Duodenal mucosa (tissue), 2 donors: Measurements from ENCODE around the gene MYL7.

Source experiments
- H3K27ac ChIP-seq: one replicate; pipeline ENCODE4 v1.7.0; 2013; ENCODE audit warnings: low read depth, low read length
- H3K27me3 ChIP-seq, 2 donors: one replicate each; pipeline ENCODE4 v1.7.0; 2013; ENCODE audit warnings: low read length in 2 of 2, control low read depth in 1 of 2; ENCODE audit not compliant: insufficient read depth in 2 of 2, control insufficient read depth in 1 of 2
- H3K36me3 ChIP-seq, 2 donors: one replicate each; pipeline ENCODE4 v1.7.0; 2013; ENCODE audit warnings: low read length in 2 of 2, control low read depth in 1 of 2; ENCODE audit not compliant: insufficient read depth in 2 of 2, control insufficient read depth in 1 of 2
- H3K4me1 ChIP-seq, 2 donors: one replicate each; pipeline ENCODE4 v1.7.0; 2013; ENCODE audit warnings: low read length in 2 of 2, control low read depth in 1 of 2; ENCODE audit not compliant: insufficient read depth in 2 of 2, control insufficient read depth in 1 of 2
- H3K4me3 ChIP-seq, 2 donors: one replicate each; pipeline ENCODE4 v1.7.0; 2013; ENCODE audit warnings: low read length in 2 of 2, low read depth in 1 of 2
- H3K9ac ChIP-seq, 2 donors: one replicate each; pipeline ENCODE4 v1.7.0; 2013; ENCODE audit warnings: low read length in 2 of 2, low read depth in 1 of 2
- H3K9me3 ChIP-seq, 2 donors: one replicate each; pipeline ENCODE4 v1.7.0; 2013; ENCODE audit warnings: low read length in 2 of 2, control low read depth in 1 of 2; ENCODE audit not compliant: control insufficient read depth in 1 of 2

MYL7 gene

GRCh38 chr7:44099669-44100068, 41.5 kb downstream of the MYL7 start:
- Histone ChIP-seq H3K4me1 (peaks cover 3 to 6% of the 10 kb centered on the region in 2 donors), H3K9ac (no peak overlapping the region), H3K27me3 (peaks cover 8 to 12% of the 10 kb centered on the region in 2 donors), H3K27ac (no peak overlapping the region), H3K4me3 (no peak overlapping the region), H3K36me3 (no peaks in the 10 kb centered on the region), H3K9me3 (no peaks in the 10 kb centered on the region)

- no peak overlapping the region for H3K4me3 ChIP-seq
- H3K9ac ChIP-seq: no peak overlapping the region
- no peaks in the 10 kb centered on the region for H3K9me3 ChIP-seq
- peaks cover 3 to 6% of the 10 kb centered on the region in 2 donors for H3K4me1 ChIP-seq
- no peaks in the 10 kb centered on the region for H3K36me3 ChIP-seq
- H3K27me3 ChIP-seq: peaks cover 3 to 5% of the 10 kb centered on the region in 2 donors
- H3K27ac ChIP-seq: no peak overlapping the region
Measured at GRCh38 chr7:44098092-44099068, 42.8 kb downstream of the MYL7 start.

GRCh38 chr7:44097064-44097932, 43.8 kb downstream of the MYL7 start:
- H3K9ac ChIP-seq: no peak overlapping the region
- H3K4me1 ChIP-seq: peaks cover 3 to 6% of the 10 kb centered on the region in 2 donors
- no peak overlapping the region for H3K4me3 ChIP-seq
- H3K36me3 ChIP-seq: no peaks in the 10 kb centered on the region
- no peak overlapping the region for H3K27ac ChIP-seq
- H3K9me3 ChIP-seq: no peaks in the 10 kb centered on the region
- H3K27me3 ChIP-seq: no peaks in the 10 kb centered on the region

- Histone ChIP-seq H3K9me3 (no peaks in the 10 kb centered on the region), H3K36me3 (no peaks in the 10 kb centered on the region), H3K4me3 (no peak overlapping the region), H3K9ac (no peak overlapping the region), H3K4me1 (peaks cover 3 to 6% of the 10 kb centered on the region in 2 donors), H3K27ac (no peak overlapping the region), H3K27me3 (no peaks in the 10 kb centered on the region)
Measured at GRCh38 chr7:44096326-44096881, 44.7 kb downstream of the MYL7 start.

- no peak overlapping the region for H3K4me3 ChIP-seq
- no peak overlapping the region for H3K9ac ChIP-seq
- no peak overlapping the region for H3K27ac ChIP-seq
- no peaks in the 10 kb centered on the region for H3K9me3 ChIP-seq
- peaks cover 3 to 6% of the 10 kb centered on the region in 2 donors for H3K4me1 ChIP-seq
- H3K36me3 ChIP-seq: no peaks in the 10 kb centered on the region
- H3K27me3 ChIP-seq: no peaks in the 10 kb centered on the region
Measured at GRCh38 chr7:44095781-44096180, 45.4 kb downstream of the MYL7 start.

- H3K27me3 ChIP-seq: no peaks in the 10 kb centered on the region
- H3K27ac ChIP-seq: no peak overlapping the region
- no peaks in the 10 kb centered on the region for H3K9me3 ChIP-seq
- no peak overlapping the region for H3K9ac ChIP-seq
- peaks cover 3 to 6% of the 10 kb centered on the region in 2 donors for H3K4me1 ChIP-seq
- H3K36me3 ChIP-seq: no peaks in the 10 kb centered on the region
- no peak overlapping the region for H3K4me3 ChIP-seq
Measured at GRCh38 chr7:44094883-44095592, 46.1 kb downstream of the MYL7 start.

- Histone ChIP-seq H3K27ac (no peak overlapping the region), H3K36me3 (no peaks in the 10 kb centered on the region), H3K9ac (no peak overlapping the region), H3K4me3 (no peak overlapping the region), H3K9me3 (no peaks in the 10 kb centered on the region), H3K4me1 (peaks cover 3 to 6% of the 10 kb centered on the region in 2 donors), H3K27me3 (no peaks in the 10 kb centered on the region)
Measured at GRCh38 chr7:44094365-44094764, 46.8 kb downstream of the MYL7 start.

- H3K9me3 ChIP-seq: no peaks in the 10 kb centered on the region
- no peaks in the 10 kb centered on the region for H3K36me3 ChIP-seq
- H3K27ac ChIP-seq: no peak overlapping the region
- H3K4me1 ChIP-seq: peaks cover 3 to 6% of the 10 kb centered on the region in 2 donors
- H3K4me3 ChIP-seq: no peak overlapping the region
- no peaks in the 10 kb centered on the region for H3K27me3 ChIP-seq
- H3K9ac ChIP-seq: no peak overlapping the region
Measured at GRCh38 chr7:44093102-44093641, 48.0 kb downstream of the MYL7 start.
